GM12878 (cell line): Measurements from ENCODE around the gene PRDM16.

Experiments
- CTCF ChIP-seq, 3 experiments: IDR thresholded peaks in 2 of 3; conservative IDR thresholded peaks in 1 of 3; 2 replicates each; pipeline ENCODE4 v1.5.1; 2011; ENCODE audit warnings: low read depth in 3 of 3, low read length in 3 of 3, mild to moderate bottlenecking in 3 of 3, control low read depth in 2 of 3, moderate library complexity in 2 of 3, inconsistent platforms in 1 of 3, mixed read lengths in 1 of 3; ENCODE audit not compliant: control insufficient read depth in 2 of 3, insufficient read depth in 1 of 3; ENCODE audit errors: extremely low read depth in 1 of 3
- EZH2 ChIP-seq: IDR thresholded peaks from 2 replicates; pipeline ENCODE4 v1.6.1; 2012; ENCODE audit warnings: low read depth, mild to moderate bottlenecking, control low read depth, inconsistent platforms, low read length, borderline replicate concordance; ENCODE audit not compliant: control insufficient read depth
- POLR2A ChIP-seq: IDR thresholded peaks from 2 replicates; pipeline ENCODE4 v1.6.1; 2011; ENCODE audit warnings: low read depth, mild to moderate bottlenecking, low read length

- TF ChIP-seq EZH2: no peak
- TF ChIP-seq CTCF (IDR thresholded peaks at IDR 0.05 in 2 of 3, conservative IDR thresholded peaks at IDR 0.05 in 1 of 3; ENCODE audit: control insufficient read depth in 2 of 3, extremely low read depth in 1 of 3, insufficient read depth in 1 of 3, low read depth in 3 of 3, low read length in 3 of 3): no peak
- no peak for TF ChIP-seq POLR2A
These were observed 401.0 kb downstream of the PRDM16 start for GRCh38 chr1:3469849-3470649.
